ENCODE measurements around the gene NEK6.
"Not testable (repeated sequence)": the region's sequence is repeated elsewhere in the genome, so short reads cannot be mapped to it uniquely, and the experiment has no call there.

NEK6 gene

GRCh38 chr9:124231095-124231737 is 26.5 kb upstream of the NEK6 start:
- no peak for DNase-seq

- no peak for DNase-seq
Observed at GRCh38 chr9:124238546-124239140, 19.1 kb upstream of the NEK6 start.

GRCh38 chr9:124239249-124240073 is 18.3 kb upstream of the NEK6 start:
- DNase-seq = no peak

GRCh38 chr9:124242331-124243194 is 15.2 kb upstream of the NEK6 start:
- no peak for DNase-seq

- DNase-seq = not testable (repeated sequence)
Observed at GRCh38 chr9:124247393-124247792, 10.4 kb upstream of the NEK6 start.

- no peak for DNase-seq
Observed at GRCh38 chr9:124248066-124248465, 9.7 kb upstream of the NEK6 start.

GRCh38 chr9:124248960-124249359 is 8.8 kb upstream of the NEK6 start:
- no peak for DNase-seq

- DNase-seq = no peak
Observed at GRCh38 chr9:124251204-124251603, 6.5 kb upstream of the NEK6 start.

- DNase-seq = peak; percentile 89
Observed at GRCh38 chr9:124251605-124252378, 6.0 kb upstream of the NEK6 start.

GRCh38 chr9:124252878-124253277 is 4.9 kb upstream of the NEK6 start:
- DNase-seq = not testable (repeated sequence)

- no peak for DNase-seq
Observed at GRCh38 chr9:124254261-124254682, 3.5 kb upstream of the NEK6 start.

GRCh38 chr9:124255222-124255621 is 2.5 kb upstream of the NEK6 start:
- DNase-seq = no peak

GRCh38 chr9:124256517-124257069 is 1.2 kb upstream of the NEK6 start:
- DNase-seq = peak; percentile 86

- peak; percentile 38 for DNase-seq
Observed at GRCh38 chr9:124257070-124257843, 492 bp upstream of the NEK6 start.

GRCh38 chr9:124258607-124259157 is 933 bp downstream of the NEK6 start:
- DNase-seq = no peak

GRCh38 chr9:124259158-124259808 is 1.5 kb downstream of the NEK6 start:
- peak; percentile 72 for DNase-seq

GRCh38 chr9:124260769-124261603 is 3.2 kb downstream of the NEK6 start:
- DNase-seq = peak; percentile 75

GRCh38 chr9:124261736-124262648 is 4.2 kb downstream of the NEK6 start:
- DNase-seq = no peak

Data from NCI-H226 (cell line).